Neural progenitor cell (in vitro differentiated cells): ENCODE measurements around the gene PURA. TPM values are rescaled to one million over a fixed set of nuclear protein-coding genes. Genes with fewer than 3 reads are reported as not detected.

Experiments
- DNase-seq: peaks from one replicate; pipeline ENCODE4 v3.0.0-alpha.2; 2016; ENCODE audit warnings: low spot score
- H2AFZ ChIP-seq: fragments of 200-600 bp; sonication (generic); replicated peaks from 2 replicates; pipeline ENCODE4 v1.6.1; 2016; ENCODE audit warnings: antibody characterized with exemption
- H3F3A ChIP-seq: fragments of 200-600 bp; sonication (generic); 2 replicates; pipeline ENCODE4 v1.6.1; 2016; ENCODE audit warnings: antibody characterized with exemption, low read depth
- H3K27ac ChIP-seq: fragments of 200-600 bp; sonication (generic); 2 replicates; pipeline ENCODE4 v1.5.1; 2016; ENCODE audit warnings: mild to moderate bottlenecking
- H3K27me3 ChIP-seq: fragments of 200-600 bp; sonication (generic); 2 replicates; pipeline ENCODE4 v1.6.1; 2016; ENCODE audit warnings: mild to moderate bottlenecking, moderate library complexity
- H3K36me3 ChIP-seq: fragments of 200-600 bp; sonication (generic); 2 replicates; pipeline ENCODE4 v1.5.1; 2016
- H3K4me1 ChIP-seq: fragments of 200-600 bp; sonication (generic); 2 replicates; pipeline ENCODE4 v1.6.1; 2016; ENCODE audit warnings: mixed run types
- H3K4me2 ChIP-seq: fragments of 200-600 bp; sonication (generic); 2 replicates; pipeline ENCODE4 v1.6.1; 2016
- H3K4me3 ChIP-seq: fragments of 200-600 bp; sonication (generic); 2 replicates; pipeline ENCODE4 v1.5.1; 2016
- H3K79me2 ChIP-seq: fragments of 200-600 bp; sonication (generic); 2 replicates; pipeline ENCODE4 v1.6.1; 2016; ENCODE audit warnings: low read depth
- H3K9ac ChIP-seq: fragments of 200-600 bp; sonication (generic); 2 replicates; pipeline ENCODE4 v1.6.1; 2016
- H3K9me3 ChIP-seq: fragments of 200-600 bp; sonication (generic); 2 replicates; pipeline ENCODE4 v1.5.1; 2016; ENCODE audit warnings: low read depth
- H4K20me1 ChIP-seq: fragments of 200-600 bp; sonication (generic); 2 replicates; pipeline ENCODE4 v1.6.1; 2016; ENCODE audit warnings: low read depth
- H3K27ac Mint-ChIP-seq: 3 replicates; pipeline ENCODE4 v1.8.0; 2021; ENCODE audit warnings: mixed read lengths
- H3K27me3 Mint-ChIP-seq: 2 replicates; pipeline ENCODE4 v1.8.0; 2022; ENCODE audit warnings: low read depth, mild to moderate bottlenecking, inconsistent platforms, moderate library complexity, mixed read lengths; ENCODE audit not compliant: insufficient read depth
- H3K36me3 Mint-ChIP-seq: 3 replicates; pipeline ENCODE4 v1.8.0; 2021; ENCODE audit warnings: mixed read lengths
- H3K4me1 Mint-ChIP-seq: 3 replicates; pipeline ENCODE4 v1.8.0; 2021; ENCODE audit warnings: mixed read lengths
- H3K4me3 Mint-ChIP-seq: 3 replicates; pipeline ENCODE4 v1.8.0; 2021; ENCODE audit warnings: mild to moderate bottlenecking, moderate library complexity, mixed read lengths
- H3K9me3 Mint-ChIP-seq: 3 replicates; pipeline ENCODE4 v1.8.0; 2020; ENCODE audit warnings: mixed read lengths
- EZH2 ChIP-seq: fragments of 200-600 bp; sonication (generic); IDR thresholded peaks from 2 replicates; pipeline ENCODE4 v1.6.1; 2017; ENCODE audit warnings: antibody characterized with exemption, mild to moderate bottlenecking, moderate library complexity
- EZH2phosphoT487 ChIP-seq: fragments of 200-600 bp; sonication (generic); IDR thresholded peaks from 2 replicates; pipeline ENCODE4 v1.6.1; 2017; ENCODE audit warnings: antibody characterized with exemption
- total RNA-seq: library from RNA; depleted of rRNA; stranded (reverse); fragments of >200 nt; gene quantifications from 2 replicates; pipeline ENCODE4 v1.2.3, GENCODE V29; 2015; ENCODE audit warnings: low replicate concordance
- TF ChIP-seq, protein P1 (sequence below): fragments of 200-600 bp; sonication (generic); IDR thresholded peaks from 2 replicates; pipeline ENCODE4 v1.5.1; 2017; ENCODE audit warnings: antibody characterized with exemption, mild to moderate bottlenecking

Gene PURA
- total RNA-seq, 1 donor from 2014 or later: 2.6 TPM

DNA sequence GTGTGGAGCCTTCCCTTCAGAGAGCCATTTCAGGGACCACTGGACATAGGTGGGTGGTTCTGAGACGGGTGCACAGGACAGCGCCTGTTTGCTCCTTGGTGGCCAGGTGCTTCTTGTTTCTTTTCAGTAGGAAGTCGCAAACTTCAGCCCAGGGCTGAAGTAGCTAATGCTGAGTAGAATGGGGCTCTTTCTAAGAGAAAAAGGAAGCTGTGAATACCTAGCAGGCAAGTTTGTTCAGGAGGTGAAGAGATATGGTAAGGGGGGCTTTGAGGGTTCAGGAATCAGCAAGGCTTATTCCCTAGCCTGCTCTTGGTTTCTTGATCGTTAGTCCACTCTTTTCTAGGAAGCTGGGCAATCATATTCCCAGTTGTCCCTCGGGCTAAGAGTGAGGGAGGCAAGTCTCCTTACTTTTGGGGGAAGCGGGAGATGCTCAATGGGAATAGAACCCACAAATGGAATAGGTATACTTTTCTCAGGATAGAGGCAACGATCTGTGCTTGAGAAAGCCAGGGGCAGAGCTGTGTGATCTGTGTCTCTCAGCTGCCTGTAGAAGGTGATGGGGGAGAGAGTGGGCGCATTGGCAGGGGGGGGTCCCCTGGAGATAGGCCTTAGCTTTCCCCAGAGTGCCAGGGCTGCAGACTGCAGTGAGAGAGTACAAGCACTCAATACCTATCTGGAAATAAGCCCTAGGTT lies 1.9 kb upstream of the PURA start:
- H3K9me3 ChIP-seq: no peaks in the 10 kb centered on the region
- H3K79me2 ChIP-seq: peaks cover 11% of the 10 kb centered on the region
- H3K27me3 ChIP-seq: peaks cover 94% of the 10 kb centered on the region
- H3K4me2 ChIP-seq: no peak overlapping the region
- Mint-ChIP-seq H3K4me1 (peaks cover 34% of the 10 kb centered on the region), H3K4me3 (peak overlapping the region; percentile 92), H3K27me3 (peaks cover 46% of the 10 kb centered on the region), H3K9me3 (no peaks in the 10 kb centered on the region), H3K36me3 (no peaks in the 10 kb centered on the region), H3K27ac (no peak overlapping the region)
- TF ChIP-seq, protein P1, sequence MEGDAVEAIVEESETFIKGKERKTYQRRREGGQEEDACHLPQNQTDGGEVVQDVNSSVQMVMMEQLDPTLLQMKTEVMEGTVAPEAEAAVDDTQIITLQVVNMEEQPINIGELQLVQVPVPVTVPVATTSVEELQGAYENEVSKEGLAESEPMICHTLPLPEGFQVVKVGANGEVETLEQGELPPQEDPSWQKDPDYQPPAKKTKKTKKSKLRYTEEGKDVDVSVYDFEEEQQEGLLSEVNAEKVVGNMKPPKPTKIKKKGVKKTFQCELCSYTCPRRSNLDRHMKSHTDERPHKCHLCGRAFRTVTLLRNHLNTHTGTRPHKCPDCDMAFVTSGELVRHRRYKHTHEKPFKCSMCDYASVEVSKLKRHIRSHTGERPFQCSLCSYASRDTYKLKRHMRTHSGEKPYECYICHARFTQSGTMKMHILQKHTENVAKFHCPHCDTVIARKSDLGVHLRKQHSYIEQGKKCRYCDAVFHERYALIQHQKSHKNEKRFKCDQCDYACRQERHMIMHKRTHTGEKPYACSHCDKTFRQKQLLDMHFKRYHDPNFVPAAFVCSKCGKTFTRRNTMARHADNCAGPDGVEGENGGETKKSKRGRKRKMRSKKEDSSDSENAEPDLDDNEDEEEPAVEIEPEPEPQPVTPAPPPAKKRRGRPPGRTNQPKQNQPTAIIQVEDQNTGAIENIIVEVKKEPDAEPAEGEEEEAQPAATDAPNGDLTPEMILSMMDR: no peak
- TF ChIP-seq EZH2phosphoT487: peak; percentile 33
- TF ChIP-seq EZH2: peak; percentile 44
- peaks cover 59% of the 10 kb centered on the region for H4K20me1 ChIP-seq
- H3F3A ChIP-seq: peaks cover 70% of the 10 kb centered on the region
- no peak overlapping the region for H3K9ac ChIP-seq
- no peak for DNase-seq
- no peak overlapping the region for H2AFZ ChIP-seq
- no peak overlapping the region for H3K27ac ChIP-seq
- H3K36me3 ChIP-seq: no peaks in the 10 kb centered on the region
- peaks cover 23% of the 10 kb centered on the region for H3K4me1 ChIP-seq
- H3K4me3 ChIP-seq: no peak overlapping the region

DNA sequence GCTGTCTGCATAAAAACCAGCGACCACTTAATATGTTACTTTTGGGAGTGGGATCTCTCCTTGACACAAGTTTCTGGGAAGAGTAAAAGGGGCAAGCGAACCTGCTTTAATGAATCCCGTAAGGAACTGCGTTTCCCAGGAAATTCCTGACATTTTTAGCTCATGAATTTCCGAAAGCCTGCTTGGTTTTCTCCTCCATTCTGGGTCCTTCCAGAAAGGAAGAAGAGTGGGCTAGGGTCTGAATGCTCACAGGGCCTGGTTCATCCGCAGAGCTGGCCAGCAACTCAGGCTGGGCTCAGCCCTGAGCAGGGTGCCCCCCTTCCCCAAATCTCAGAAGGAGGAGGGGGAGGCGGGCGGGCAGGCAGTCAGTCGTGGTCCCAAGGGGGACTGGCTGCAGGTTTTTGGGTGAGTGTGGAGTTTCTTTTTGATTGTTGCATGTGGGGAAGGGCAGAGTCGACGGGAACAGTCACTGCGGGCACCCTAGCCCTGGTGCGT lies 1.2 kb upstream of the PURA start:
- H3K4me1 Mint-ChIP-seq: peaks cover 31% of the 10 kb centered on the region
- peak overlapping the region; percentile 98 for H3K4me2 ChIP-seq
- TF ChIP-seq, protein P1: no peak
- TF ChIP-seq EZH2phosphoT487: no peak
- no peak for TF ChIP-seq EZH2
- H2AFZ ChIP-seq: peak overlapping the region; percentile 66
- H3K9me3 Mint-ChIP-seq: no peaks in the 10 kb centered on the region
- H3K4me1 ChIP-seq: peaks cover 30% of the 10 kb centered on the region
- H3F3A ChIP-seq: peaks cover 69% of the 10 kb centered on the region
- H3K4me3 ChIP-seq: peak overlapping the region; percentile 88
- peaks cover 11% of the 10 kb centered on the region for H3K79me2 ChIP-seq
- H3K27me3 ChIP-seq: peaks cover 93% of the 10 kb centered on the region
- DNase-seq: peak; percentile 70
- no peaks in the 10 kb centered on the region for H3K36me3 Mint-ChIP-seq
- H3K9me3 ChIP-seq: no peaks in the 10 kb centered on the region
- H3K27me3 Mint-ChIP-seq: peaks cover 44% of the 10 kb centered on the region
- no peak overlapping the region for H3K27ac ChIP-seq
- H3K9ac ChIP-seq: no peak overlapping the region
- H4K20me1 ChIP-seq: peaks cover 59% of the 10 kb centered on the region
- H3K36me3 ChIP-seq: no peaks in the 10 kb centered on the region
- no peak overlapping the region for H3K27ac Mint-ChIP-seq
- peak overlapping the region; percentile 92 for H3K4me3 Mint-ChIP-seq

DNA sequence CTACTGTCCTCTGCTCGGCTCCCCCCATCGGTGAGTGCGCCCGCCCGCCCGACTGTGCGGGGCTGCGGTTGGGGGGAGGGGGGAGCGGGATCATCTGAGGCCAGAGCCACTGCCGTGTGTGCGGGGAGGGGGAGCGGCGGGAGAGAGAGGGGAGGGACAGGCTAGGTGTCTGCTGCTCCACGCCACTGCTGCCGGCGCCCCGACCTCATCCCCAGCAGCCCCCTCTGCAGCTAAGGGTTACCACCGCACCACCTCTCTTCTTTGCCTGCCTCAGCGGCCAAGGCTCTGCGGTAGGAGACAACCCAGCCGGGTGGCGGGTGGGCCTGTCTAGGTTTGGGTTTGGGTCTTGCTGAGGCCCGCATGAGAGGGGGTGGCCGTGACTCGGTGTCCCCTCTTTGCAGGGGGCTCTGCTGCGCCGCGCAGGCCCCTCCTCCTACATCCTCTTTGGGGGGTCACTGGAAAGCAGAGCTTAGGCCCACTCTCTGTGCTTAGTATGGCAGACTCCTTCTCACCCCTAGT lies 670 bp upstream of the PURA start:
- no peaks in the 10 kb centered on the region for H3K9me3 ChIP-seq
- peaks cover 63% of the 10 kb centered on the region for H4K20me1 ChIP-seq
- H3K9ac ChIP-seq: no peak overlapping the region
- DNase-seq: peak; percentile 56
- Mint-ChIP-seq H3K4me3 (peak overlapping the region; percentile 92), H3K27me3 (peaks cover 42% of the 10 kb centered on the region), H3K27ac (no peak overlapping the region), H3K4me1 (peaks cover 34% of the 10 kb centered on the region), H3K36me3 (no peaks in the 10 kb centered on the region), H3K9me3 (no peaks in the 10 kb centered on the region)
- H3K4me3 ChIP-seq: peak overlapping the region; percentile 88
- no peak overlapping the region for H3K27ac ChIP-seq
- H3F3A ChIP-seq: peaks cover 67% of the 10 kb centered on the region
- peak overlapping the region; percentile 98 for H3K4me2 ChIP-seq
- H3K27me3 ChIP-seq: peaks cover 94% of the 10 kb centered on the region
- H3K36me3 ChIP-seq: no peaks in the 10 kb centered on the region
- peaks cover 11% of the 10 kb centered on the region for H3K79me2 ChIP-seq
- H2AFZ ChIP-seq: peak overlapping the region; percentile 66
- TF ChIP-seq EZH2phosphoT487 (peak; percentile 69), EZH2 (peak; percentile 74)
- TF ChIP-seq, protein P1: no peak
- peaks cover 35% of the 10 kb centered on the region for H3K4me1 ChIP-seq
